Vagina (tissue), 2 donors: ENCODE results near the gene AJM1. TPM values are rescaled to one million over a fixed set of nuclear protein-coding genes. Genes with fewer than 3 reads are reported as not detected.
A peak's percentile ranks its signal among the peaks of the same experiment; 100 is the strongest.

Experiments used
- DNase-seq, 2 donors: peaks; one replicate each; pipeline ENCODE4 v3.0.0-alpha.2; 2017; ENCODE audit errors: extremely low spot score in 2 of 2
- H3K27ac ChIP-seq: fragments of 200-600 bp; sonication (generic); one replicate; pipeline ENCODE4 v1.5.1; 2019
- H3K27me3 ChIP-seq: fragments of 200-600 bp; sonication (generic); one replicate; pipeline ENCODE4 v1.5.1; 2019
- H3K36me3 ChIP-seq, 2 donors: fragments of 200-600 bp; sonication (generic); one replicate each; pipeline ENCODE4 v1.5.1; 2017 to 2019
- H3K4me1 ChIP-seq: fragments of 200-600 bp; sonication (generic); one replicate; pipeline ENCODE4 v1.5.1; 2019
- H3K4me3 ChIP-seq, 2 donors: fragments of 200-600 bp; sonication (generic); 1 replicate in 1 of 2; 2 replicates in 1 of 2; pipeline ENCODE4 v1.5.1; 2016 to 2019
- H3K9me3 ChIP-seq: fragments of 200-600 bp; sonication (generic); one replicate; pipeline ENCODE4 v1.5.1; 2019
- POLR2A ChIP-seq, 2 donors: fragments of 450-650 bp; IDR thresholded peaks; one replicate each; pipeline ENCODE4 v1.6.1; 2017; ENCODE audit warnings: antibody characterized with exemption in 2 of 2, mild to moderate bottlenecking in 2 of 2, moderate library complexity in 2 of 2
- POLR2AphosphoS5 ChIP-seq, 2 donors: sonication (generic); formaldehyde crosslinking; IDR thresholded peaks; one replicate each; pipeline ENCODE4 v1.9.0; 2017; ENCODE audit warnings: antibody characterized with exemption in 2 of 2, mild to moderate bottlenecking in 2 of 2, low read depth in 1 of 2; ENCODE audit not compliant: insufficient read depth in 1 of 2
- intact Hi-C: fragments of 100-400 bp; cut with DNase I; formaldehyde crosslinking; loops from one replicate; pipeline ENCODE4 v1.15.1; 2023
- total RNA-seq: library from RNA; depleted of rRNA; stranded (reverse); fragments of >200 nt; gene quantifications from one replicate; pipeline ENCODE4 v1.2.3, GENCODE V29; 2016
- TF ChIP-seq, protein P1 (sequence below), 3 experiments: fragments of 450-650 bp in 2 of 3; fragments of 200-600 bp in 1 of 3; sonication (generic) in 1 of 3; IDR thresholded peaks; one replicate each; pipeline ENCODE4 v1.5.1; 2017 to 2019; ENCODE audit warnings: antibody characterized with exemption in 3 of 3, mild to moderate bottlenecking in 2 of 3, moderate library complexity in 2 of 3

AJM1 gene
- total RNA-seq, 1 donor from 2014 or later: 1.2 TPM

DNA sequence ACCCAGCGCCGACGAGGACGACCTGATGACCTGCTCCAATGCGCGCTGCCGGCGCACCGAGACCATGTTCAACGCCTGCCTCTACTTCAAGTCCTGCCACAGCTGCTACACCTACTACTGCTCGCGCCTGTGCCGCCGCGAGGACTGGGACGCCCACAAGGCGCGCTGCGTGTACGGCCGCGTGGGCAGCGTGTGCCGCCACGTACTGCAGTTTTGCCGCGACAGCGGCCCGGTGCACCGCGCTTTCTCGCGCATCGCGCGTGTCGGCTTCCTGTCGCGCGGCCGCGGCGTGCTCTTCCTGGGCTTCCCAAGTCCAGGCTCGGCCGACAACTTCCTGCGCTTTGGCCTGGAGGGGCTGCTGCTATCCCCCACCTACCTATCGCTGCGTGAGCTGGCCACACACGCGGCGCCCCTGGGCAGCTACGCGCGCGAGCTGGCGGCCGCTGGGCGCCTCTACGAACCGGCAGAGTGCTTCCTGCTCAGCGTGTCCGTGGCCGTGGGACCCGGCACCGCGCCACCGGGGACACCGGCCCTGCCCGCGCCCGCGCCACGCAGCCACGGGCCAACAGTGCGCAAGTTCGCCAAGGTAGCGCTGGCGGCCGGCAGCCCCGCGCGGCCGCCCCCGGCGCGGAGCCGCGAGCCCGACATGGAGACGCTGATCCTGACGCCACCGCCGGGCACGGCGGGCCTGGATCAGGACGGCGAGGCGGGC is 4.3 kb downstream of the AJM1 start:
- Histone ChIP-seq H3K27ac (no peak overlapping the region), H3K4me3 (peak overlapping the region; percentile 71 to 72), H3K27me3 (peaks cover 21% of the 10 kb centered on the region), H3K9me3 (no peaks in the 10 kb centered on the region), H3K36me3 (no peaks in the 10 kb centered on the region), H3K4me1 (peaks cover 74% of the 10 kb centered on the region)
- TF ChIP-seq, protein P1, sequence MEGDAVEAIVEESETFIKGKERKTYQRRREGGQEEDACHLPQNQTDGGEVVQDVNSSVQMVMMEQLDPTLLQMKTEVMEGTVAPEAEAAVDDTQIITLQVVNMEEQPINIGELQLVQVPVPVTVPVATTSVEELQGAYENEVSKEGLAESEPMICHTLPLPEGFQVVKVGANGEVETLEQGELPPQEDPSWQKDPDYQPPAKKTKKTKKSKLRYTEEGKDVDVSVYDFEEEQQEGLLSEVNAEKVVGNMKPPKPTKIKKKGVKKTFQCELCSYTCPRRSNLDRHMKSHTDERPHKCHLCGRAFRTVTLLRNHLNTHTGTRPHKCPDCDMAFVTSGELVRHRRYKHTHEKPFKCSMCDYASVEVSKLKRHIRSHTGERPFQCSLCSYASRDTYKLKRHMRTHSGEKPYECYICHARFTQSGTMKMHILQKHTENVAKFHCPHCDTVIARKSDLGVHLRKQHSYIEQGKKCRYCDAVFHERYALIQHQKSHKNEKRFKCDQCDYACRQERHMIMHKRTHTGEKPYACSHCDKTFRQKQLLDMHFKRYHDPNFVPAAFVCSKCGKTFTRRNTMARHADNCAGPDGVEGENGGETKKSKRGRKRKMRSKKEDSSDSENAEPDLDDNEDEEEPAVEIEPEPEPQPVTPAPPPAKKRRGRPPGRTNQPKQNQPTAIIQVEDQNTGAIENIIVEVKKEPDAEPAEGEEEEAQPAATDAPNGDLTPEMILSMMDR (IDR thresholded peaks at IDR 0.05): no peak
- no peak for TF ChIP-seq POLR2AphosphoS5 (IDR thresholded peaks at IDR 0.05; ENCODE audit: insufficient read depth in 1 of 2, low read depth in 1 of 2)
- TF ChIP-seq POLR2A (IDR thresholded peaks at IDR 0.05): no peak
- DNase-seq: no peak
- intact Hi-C loops: no loop called here

DNA sequence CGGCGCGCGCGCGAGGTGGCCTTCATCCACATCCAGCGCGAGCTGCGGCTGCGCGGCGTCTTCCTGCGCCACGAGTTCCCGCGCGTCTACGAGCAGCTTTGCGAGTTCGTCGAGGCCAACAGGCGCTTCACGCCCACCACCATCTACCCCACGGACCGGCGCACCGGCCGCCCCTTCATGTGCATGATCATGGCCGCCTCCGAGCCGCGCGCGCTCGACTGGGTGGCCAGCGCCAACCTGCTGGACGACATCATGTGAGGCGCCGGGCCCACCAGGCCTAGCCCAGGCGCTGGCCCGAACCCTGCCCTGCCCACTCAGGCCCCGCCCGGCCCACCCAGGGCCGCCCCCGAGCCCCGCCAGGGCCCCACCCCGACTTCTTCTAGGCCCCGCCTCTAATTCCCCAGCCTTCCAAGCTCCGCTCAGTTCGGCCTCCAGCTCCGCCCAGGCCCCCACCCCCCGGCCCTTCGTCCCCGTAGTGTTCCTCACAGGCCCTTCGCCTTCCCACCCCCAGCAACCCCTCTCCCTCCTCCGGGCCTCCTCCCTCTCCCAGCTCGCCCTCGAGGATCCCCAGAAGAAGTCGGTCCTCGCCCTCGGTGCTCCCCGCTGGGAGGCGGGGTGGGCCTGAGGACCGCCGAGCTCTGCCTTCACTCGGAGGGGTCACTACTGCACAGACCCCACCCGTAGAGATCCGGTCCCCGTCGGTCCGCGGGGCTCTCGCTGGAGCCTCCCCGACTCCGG is 5.0 kb downstream of the AJM1 start:
- TF ChIP-seq, protein P1 (IDR thresholded peaks at IDR 0.05): no peak
- TF ChIP-seq POLR2A (IDR thresholded peaks at IDR 0.05): no peak
- no peak for TF ChIP-seq POLR2AphosphoS5 (IDR thresholded peaks at IDR 0.05; ENCODE audit: insufficient read depth in 1 of 2, low read depth in 1 of 2)
- Histone ChIP-seq H3K27me3 (peaks cover 21% of the 10 kb centered on the region), H3K4me3 (peak overlapping the region; percentile 71 to 72), H3K27ac (peak overlapping the region; percentile 13), H3K4me1 (peaks cover 67% of the 10 kb centered on the region), H3K9me3 (no peaks in the 10 kb centered on the region), H3K36me3 (no peaks in the 10 kb centered on the region)
- DNase-seq: no peak
- intact Hi-C loops: no loop called here

DNA sequence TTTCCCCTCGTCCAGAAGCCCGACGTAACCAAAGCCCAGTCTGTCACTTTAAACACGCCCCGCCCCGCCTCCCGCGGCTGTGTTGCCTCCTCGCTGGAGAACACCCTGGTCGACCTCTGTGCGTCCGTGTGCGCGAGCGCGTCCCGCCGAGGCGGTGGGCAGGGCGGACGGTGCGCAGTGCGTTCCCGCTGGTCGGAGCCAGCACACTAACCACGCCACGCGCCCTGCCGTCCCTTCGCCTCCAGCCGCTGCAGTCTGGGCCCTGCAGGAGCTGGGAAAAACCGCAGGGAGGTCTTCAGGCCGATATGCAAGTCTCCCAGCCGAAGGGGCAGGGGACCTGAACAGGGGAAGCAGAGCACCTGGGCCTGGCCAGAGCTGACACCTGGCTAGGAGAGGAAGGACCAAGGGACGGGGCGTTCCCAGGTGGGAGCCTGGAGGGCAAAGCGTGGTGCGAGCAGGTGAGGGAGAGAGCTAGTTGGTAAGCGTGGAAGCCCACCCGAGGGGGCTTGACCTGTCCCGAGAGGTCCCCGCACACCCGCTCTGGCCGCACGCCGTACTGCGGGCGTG is 5.6 kb downstream of the AJM1 start:
- TF ChIP-seq, protein P1 (IDR thresholded peaks at IDR 0.05): no peak
- TF ChIP-seq POLR2A (IDR thresholded peaks at IDR 0.05) (peak in 1 of 2 donors; percentile 6), POLR2AphosphoS5 (IDR thresholded peaks at IDR 0.05; ENCODE audit: insufficient read depth in 1 of 2, low read depth in 1 of 2) (peak in 1 of 2 donors; percentile 72)
- Histone ChIP-seq H3K4me3 (peak overlapping the region; percentile 71 to 72), H3K27ac (peak overlapping the region; percentile 87), H3K9me3 (no peaks in the 10 kb centered on the region), H3K36me3 (no peaks in the 10 kb centered on the region), H3K4me1 (peaks cover 60% of the 10 kb centered on the region), H3K27me3 (peaks cover 20% of the 10 kb centered on the region)
- no peak for DNase-seq
- intact Hi-C loops: loop anchor here (2.0 kb wide), 1 partner anchor 97 kb away; the partner anchor contains the start of genes C8G and FBXW5

DNA sequence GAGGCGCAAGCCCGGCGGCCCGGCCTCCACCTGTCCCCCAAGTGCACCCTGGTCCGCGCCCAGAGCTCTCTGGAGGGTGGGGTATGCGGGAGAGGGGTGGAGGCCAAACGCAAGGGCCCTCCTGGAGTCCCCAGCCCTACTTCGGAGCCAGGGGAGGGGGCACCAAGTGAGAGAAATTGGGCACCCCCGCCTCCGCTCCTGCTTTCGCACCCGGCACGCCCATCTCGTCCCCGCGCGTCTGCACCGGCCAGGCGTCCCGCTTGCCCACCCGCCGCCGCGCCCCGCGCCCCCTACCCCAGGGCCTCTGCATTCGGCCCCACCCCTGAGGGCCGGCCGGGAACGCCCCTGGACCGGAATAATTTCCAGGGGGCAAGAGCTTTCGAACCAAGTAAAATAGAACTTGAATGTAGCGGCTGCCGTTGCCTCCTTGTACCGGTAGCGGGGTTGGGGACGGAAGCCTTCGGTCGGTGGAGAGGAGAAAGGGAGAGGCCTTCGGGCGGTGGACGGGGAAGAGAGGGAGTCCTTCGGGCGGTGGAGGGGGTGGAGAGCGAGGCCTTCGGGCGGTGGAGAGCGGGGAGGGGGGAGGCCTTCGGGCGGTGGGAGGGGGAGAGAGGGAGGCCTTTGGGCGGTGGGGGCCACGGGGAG is 6.2 kb downstream of the AJM1 start:
- peak overlapping the region; percentile 71 to 72 for H3K4me3 ChIP-seq
- H3K27me3 ChIP-seq: peaks cover 14% of the 10 kb centered on the region
- intact Hi-C loops: loop anchor here (2.0 kb wide), 1 partner anchor 96 kb away; the partner anchor contains the start of genes C8G and FBXW5
- no peak for TF ChIP-seq POLR2A (IDR thresholded peaks at IDR 0.05)
- TF ChIP-seq, protein P1 (IDR thresholded peaks at IDR 0.05): no peak
- no peak for TF ChIP-seq POLR2AphosphoS5 (IDR thresholded peaks at IDR 0.05; ENCODE audit: insufficient read depth in 1 of 2, low read depth in 1 of 2)
- H3K9me3 ChIP-seq: no peaks in the 10 kb centered on the region
- no peaks in the 10 kb centered on the region for H3K36me3 ChIP-seq
- peaks cover 54% of the 10 kb centered on the region for H3K4me1 ChIP-seq
- H3K27ac ChIP-seq: peak overlapping the region; percentile 87
- DNase-seq: no peak
